Stomach (tissue), 4 donors: ENCODE data around the gene TNRC6B.

Source experiments
- CTCF ChIP-seq, 7 experiments: fragments of 450-650 bp in 4 of 7; fragments of 200-600 bp in 3 of 7; sonication (generic) in 3 of 7; IDR thresholded peaks; one replicate each; pipeline ENCODE4 v1.5.1; 2016 to 2019; ENCODE audit warnings: antibody characterized with exemption in 7 of 7, control low read depth in 2 of 7, mild to moderate bottlenecking in 1 of 7
- POLR2A ChIP-seq, 4 donors: fragments of 450-650 bp; IDR thresholded peaks; one replicate each; pipeline ENCODE4 v1.6.1; 2016; ENCODE audit warnings: antibody characterized with exemption in 4 of 4, control low read depth in 2 of 4, mild to moderate bottlenecking in 1 of 4, moderate library complexity in 1 of 4

DNA sequence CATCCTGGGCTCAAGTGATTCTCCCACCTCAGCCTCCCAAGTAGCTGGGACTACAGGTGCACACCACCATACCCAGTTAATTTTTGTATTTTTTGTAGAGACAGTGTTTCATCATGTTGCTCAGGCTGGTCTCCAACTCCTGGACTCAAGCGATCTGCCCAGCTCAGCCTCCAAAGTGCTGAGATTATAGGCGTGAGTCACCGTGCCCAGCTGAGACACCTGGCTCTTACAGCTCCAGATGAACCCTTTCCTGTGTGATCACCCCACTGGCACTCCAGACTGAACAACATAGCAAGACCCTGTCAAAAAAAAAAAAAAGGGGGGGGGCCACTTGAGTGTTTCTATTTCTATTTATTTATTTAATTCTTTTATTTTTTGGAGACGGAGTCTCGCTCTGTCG is 167.5 kb downstream of the TNRC6B start:
- TF ChIP-seq CTCF (IDR thresholded peaks at IDR 0.05): no peak
- no peak for TF ChIP-seq POLR2A (IDR thresholded peaks at IDR 0.05)
